GM12878 (cell line): ENCODE measurements around the gene PDCD7. TPM values are rescaled to one million over a fixed set of nuclear protein-coding genes. Genes with fewer than 3 reads are reported as not detected.

Source experiments
- ATAC-seq: fragments of 200-7000 bp; cut with Tn5 transposase; 3 replicates; pipeline ENCODE4 v1.9.1; 2020; ENCODE audit warnings: mild to moderate bottlenecking, moderate library complexity
- BruUV-seq: library from RNA; stranded (reverse); fragments of 400-500 nt; replicated peaks from 2 replicates; lab custom pipeline; 2021; lab: Mats Ljungman, UMichigan
- CTCF ChIA-PET: fragments of 300-600 bp; sonication (Branson Sonifier 250); formaldehyde crosslinking; extraction: SDS; loops from one replicate; lab custom pipeline; 2021; ENCODE audit warnings: inconsistent platforms; lab: Yijun Ruan, JAX
- POLR2A ChIA-PET: fragments of 350-600 bp; formaldehyde crosslinking; extraction: SDS; loops from one replicate; lab custom pipeline; 2021; ENCODE audit warnings: inconsistent platforms; lab: Charles Lee
- RAD21 ChIA-PET: fragments of 300-600 bp; sonication (Branson Sonifier 250); formaldehyde crosslinking; loops from one replicate; lab custom pipeline; 2023; ENCODE audit warnings: antibody characterized with exemption; ENCODE audit not compliant: unreplicated experiment; lab: Charles Lee
- SMC1A ChIA-PET: fragments of 300-600 bp; sonication (Branson Sonifier 250); formaldehyde crosslinking; loops from one replicate; lab custom pipeline; 2023; ENCODE audit not compliant: unreplicated experiment, uncharacterized antibody; lab: Charles Lee
- DNase-seq: peaks from one replicate; pipeline ENCODE4 v3.0.0-alpha.2; 2011; ENCODE audit warnings: low read depth, low spot score
- FAIRE-seq: peaks from 3 replicates; lab custom pipeline; 2011; peaks lifted over from hg19 to GRCh38; lab: Jason Lieb, UNC
- H2AFZ ChIP-seq: 2 replicates; pipeline ENCODE4 v1.6.0; 2011; ENCODE audit warnings: low read depth, low read length, control low read depth; ENCODE audit not compliant: control insufficient read depth
- H3K27ac ChIP-seq: 2 replicates; pipeline ENCODE4 v1.5.1; 2011; ENCODE audit warnings: control low read depth; ENCODE audit not compliant: control insufficient read depth, insufficient read depth
- H3K27me3 ChIP-seq, 2 experiments: replicated peaks in 1 of 2; 2 replicates each; pipeline versions ENCODE4 v1.6.0 to v1.6.1; 2011; ENCODE audit warnings: low read length in 1 of 2; ENCODE audit not compliant: control insufficient read depth in 2 of 2, insufficient read depth in 2 of 2
- H3K36me3 ChIP-seq, 2 experiments: 2 replicates each; pipeline ENCODE4 v1.5.1; 2011; ENCODE audit warnings: low read length in 1 of 2; ENCODE audit not compliant: control insufficient read depth in 2 of 2, insufficient read depth in 2 of 2
- H3K4me1 ChIP-seq: 2 replicates; pipeline ENCODE4 v1.6.1; 2011; ENCODE audit warnings: mild to moderate bottlenecking, low read length, moderate library complexity, mixed read lengths; ENCODE audit not compliant: control insufficient read depth, insufficient read depth
- H3K4me2 ChIP-seq: 2 replicates; pipeline ENCODE4 v1.6.0; 2011; ENCODE audit warnings: control low read depth; ENCODE audit not compliant: control insufficient read depth, insufficient read depth
- H3K4me3 ChIP-seq: fragments of 200-600 bp; sonication (generic); 2 replicates; pipeline ENCODE4 v1.5.1; 2016
- H3K79me2 ChIP-seq: 2 replicates; pipeline ENCODE4 v1.6.0; 2011; ENCODE audit warnings: low read length; ENCODE audit not compliant: control insufficient read depth, insufficient read depth
- H3K9ac ChIP-seq: 2 replicates; pipeline ENCODE4 v1.8.0; 2011; ENCODE audit warnings: low read length, control low read depth, mixed read lengths; ENCODE audit not compliant: control insufficient read depth, insufficient read depth
- H3K9me3 ChIP-seq: replicated peaks from 3 replicates; pipeline ENCODE4 v1.5.1; 2011; ENCODE audit warnings: mild to moderate bottlenecking, low read length; ENCODE audit not compliant: control insufficient read depth, insufficient read depth
- H4K20me1 ChIP-seq: 2 replicates; pipeline ENCODE4 v1.6.0; 2011; ENCODE audit not compliant: control insufficient read depth, insufficient read depth
- CEBPZ ChIP-seq: fragments of 150-350 bp; IDR thresholded peaks from 2 replicates; pipeline ENCODE4 v1.6.1; 2016; ENCODE audit warnings: low read depth, low read length
- CHD1 ChIP-seq: IDR thresholded peaks from 2 replicates; pipeline ENCODE4 v1.6.1; 2012; ENCODE audit warnings: low read depth, low read length, improper control_type of control experiment
- CHD2 ChIP-seq: IDR thresholded peaks from 2 replicates; pipeline ENCODE4 v1.6.1; 2011; ENCODE audit warnings: low read depth, low read length, improper control_type of control experiment, borderline replicate concordance
- FOS ChIP-seq: IDR thresholded peaks from 3 replicates; pipeline ENCODE4 v1.6.1; 2011; ENCODE audit warnings: borderline replicate concordance; ENCODE audit not compliant: insufficient read length; ENCODE audit errors: extremely low read depth
- HDAC6 ChIP-seq: fragments of 200-600 bp; sonication (generic); IDR thresholded peaks from one replicate; pipeline ENCODE4 v1.8.0; 2017; ENCODE audit warnings: antibody characterized with exemption; ENCODE audit not compliant: unreplicated experiment
- KAT2A ChIP-seq: conservative IDR thresholded peaks from 2 replicates; pipeline ENCODE4 v1.6.1; 2011; ENCODE audit warnings: low read depth, low read length; ENCODE audit not compliant: control insufficient read depth
- LARP7 ChIP-seq: fragments of 450-650 bp; IDR thresholded peaks from 2 replicates; pipeline ENCODE4 v1.6.1; 2017; ENCODE audit warnings: mild to moderate bottlenecking
- MEF2A ChIP-seq: IDR thresholded peaks from 2 replicates; pipeline ENCODE4 v1.6.1; 2011; ENCODE audit warnings: low read depth, mild to moderate bottlenecking, low read length, moderate library complexity; ENCODE audit not compliant: insufficient read depth
- MEF2B ChIP-seq: fragments of 450-650 bp; IDR thresholded peaks from 2 replicates; pipeline ENCODE4 v1.6.1; 2018; ENCODE audit warnings: mild to moderate bottlenecking, moderate library complexity; ENCODE audit not compliant: partially characterized antibody, poor library complexity, severe bottlenecking
- NR2C2 ChIP-seq: IDR thresholded peaks from 2 replicates; pipeline ENCODE4 v1.6.1; 2011; ENCODE audit warnings: borderline replicate concordance, low read depth; ENCODE audit not compliant: control insufficient read depth, insufficient read length
- RELB ChIP-seq: fragments of 450-650 bp; IDR thresholded peaks from 2 replicates; pipeline ENCODE4 v1.6.1; 2017; ENCODE audit warnings: low read depth, mild to moderate bottlenecking, moderate library complexity
- SMAD5 ChIP-seq: IDR thresholded peaks from 2 replicates; pipeline ENCODE4 v1.6.1; 2016; ENCODE audit warnings: antibody characterized with exemption, low read depth
- SUPT20H ChIP-seq: IDR thresholded peaks from 2 replicates; pipeline ENCODE4 v1.6.1; 2011; ENCODE audit warnings: low read depth, mild to moderate bottlenecking, low read length, moderate library complexity, borderline replicate concordance; ENCODE audit not compliant: control insufficient read depth
- YY1 ChIP-seq: IDR thresholded peaks from 2 replicates; pipeline ENCODE4 v1.6.1; 2011; ENCODE audit warnings: low read depth, mild to moderate bottlenecking, low read length
- ZNF207 ChIP-seq: fragments of 450-650 bp; IDR thresholded peaks from 2 replicates; pipeline ENCODE4 v1.6.1; 2014; ENCODE audit warnings: antibody characterized with exemption, mild to moderate bottlenecking, borderline replicate concordance
- ZNF592 ChIP-seq: fragments of 450-650 bp; IDR thresholded peaks from 2 replicates; pipeline ENCODE4 v1.6.1; 2017; ENCODE audit warnings: mild to moderate bottlenecking, moderate library complexity
- WGBS: methylation state at CpG from one replicate; pipeline ENCODE4 v1.1.6; 2016; ENCODE audit warnings: low lambda C conversion rate; ENCODE audit not compliant: insufficient replicate concordance, insufficient coverage; ENCODE audit errors: missing lambda C conversion rate; 5-methylcytosine and 5-hydroxymethylcytosine counted together
- in situ Hi-C: fragments of 300-500 bp; cut with MboI; formaldehyde crosslinking; loops from 9 replicates; pipeline ENCODE4 v1.14.3; 2018; ENCODE audit warnings: mixed read lengths
- intact Hi-C: fragments of 100-400 bp; cut with micrococcal nuclease; formaldehyde crosslinking; loops from one replicate; pipeline ENCODE4 v1.14.2; 2022; ENCODE audit not compliant: unreplicated experiment
- polyA plus RNA-seq, 11 experiments: library from polyadenylated mRNA; depleted of rRNA in 4 of 11; unstranded in 6 of 11; stranded (reverse) in 5 of 11; fragments of >200 nt; fragmentation: Nextera tagmentation in 4 of 11; fragmentation: Illumina TruSeq in 1 of 11; extraction: Ambion mirVana in 4 of 11; extraction: Trizol in 1 of 11; gene quantifications; 1 replicate in 1 of 11; 2 replicates in 10 of 11; pipeline versions ENCODE4 v1.2.1 to v1.2.3, GENCODE V29; 2011 to 2016; ENCODE audit warnings: inconsistent platforms in 2 of 11, missing spikeins in 2 of 11, low read depth in 1 of 11
- total RNA-seq, 4 experiments: library from RNA; depleted of rRNA in 3 of 4; stranded (reverse); fragments of >200 nt in 3 of 4; fragmentation: Illumina TruSeq in 1 of 4; extraction: Trizol in 1 of 4; gene quantifications; 2 replicates each; pipeline versions ENCODE4 v1.2.1 to v1.2.3, GENCODE V29; 2013 to 2021

Gene PDCD7
- total and polyA plus RNA-seq, 10 of the 15 experiments (the other 5 are each of a cell fraction or from before 2014, with no cell fraction given): 4.2 to 24.2 (median 13.4) TPM

- no peaks in the 10 kb centered on the region for H3K9me3 ChIP-seq
- ChIA-PET CTCF (interaction anchor here (0.7 kb wide), 1 partner anchor 121 kb away, joined by 3 read pairs; no protein-coding TSS in a partner anchor), RAD21 (interaction anchor here (0.6 kb wide), 1 partner anchor 48 kb away, joined by 4 read pairs; no protein-coding TSS in a partner anchor), POLR2A (interaction anchor here (1.3 kb wide), 1 partner anchor 14 kb away, joined by 3 read pairs; the partner anchor contains the start of gene PDCD7), SMC1A (no interaction called here)
- H3K9ac ChIP-seq: no peak overlapping the region
- H2AFZ ChIP-seq: no peak overlapping the region
- no TSS peak for BruUV-seq
- FAIRE-seq (no peak), DNase-seq (no peak), ATAC-seq (no peak)
- in situ Hi-C loops: no loop called here
- H3K27me3 ChIP-seq: no peaks in the 10 kb centered on the region
- WGBS: 96% methylated on average over 3 of the region's 3 CpGs
- no peaks in the 10 kb centered on the region for H4K20me1 ChIP-seq
- no peak overlapping the region for H3K4me2 ChIP-seq
- no peaks in the 10 kb centered on the region for H3K79me2 ChIP-seq
- H3K4me1 ChIP-seq: no peaks in the 10 kb centered on the region
- peaks cover 0 to 4% of the 10 kb centered on the region in 2 experiments; a peak in 3 of 4 replicates for H3K36me3 ChIP-seq
- no peak overlapping the region for H3K4me3 ChIP-seq
- no peak overlapping the region for H3K27ac ChIP-seq
- intact Hi-C loops: no loop called here
- TF ChIP-seq MEF2A (no peak), CEBPZ (no peak), MEF2B (no peak), YY1 (no peak), KAT2A (no peak), ZNF207 (no peak), ZNF592 (no peak), CHD1 (no peak), SMAD5 (no peak), LARP7 (no peak), CHD2 (no peak), NR2C2 (no peak), RELB (no peak), SUPT20H (no peak), HDAC6 (no peak), FOS (no peak)
Observed at GRCh38 chr15:65147902-65148301, 14.3 kb upstream of the PDCD7 start.
